Activated CD4-positive, alpha-beta T cell treated with anti-CD3 and anti-CD28 coated beads for 4 hours (primary cell): Measurements from ENCODE around the gene PKNOX1.
"Not testable (repeated sequence)": the region's sequence is repeated elsewhere in the genome, so short reads cannot be mapped to it uniquely, and the experiment has no call there.

Experiments used
- DNase-seq, 2 donors: peaks; one replicate each; pipeline ENCODE4 v3.0.0-alpha.2; 2020

PKNOX1 gene

GRCh38 chr21:42973991-42974831 lies at the start of gene PKNOX1:
PKNOX1 (plus strand) TSS chr21:42974562; CDS start chr21:43004382, 29,820 bp downstream.
- DNase-seq = peak; percentile 99 to 100

DNA sequence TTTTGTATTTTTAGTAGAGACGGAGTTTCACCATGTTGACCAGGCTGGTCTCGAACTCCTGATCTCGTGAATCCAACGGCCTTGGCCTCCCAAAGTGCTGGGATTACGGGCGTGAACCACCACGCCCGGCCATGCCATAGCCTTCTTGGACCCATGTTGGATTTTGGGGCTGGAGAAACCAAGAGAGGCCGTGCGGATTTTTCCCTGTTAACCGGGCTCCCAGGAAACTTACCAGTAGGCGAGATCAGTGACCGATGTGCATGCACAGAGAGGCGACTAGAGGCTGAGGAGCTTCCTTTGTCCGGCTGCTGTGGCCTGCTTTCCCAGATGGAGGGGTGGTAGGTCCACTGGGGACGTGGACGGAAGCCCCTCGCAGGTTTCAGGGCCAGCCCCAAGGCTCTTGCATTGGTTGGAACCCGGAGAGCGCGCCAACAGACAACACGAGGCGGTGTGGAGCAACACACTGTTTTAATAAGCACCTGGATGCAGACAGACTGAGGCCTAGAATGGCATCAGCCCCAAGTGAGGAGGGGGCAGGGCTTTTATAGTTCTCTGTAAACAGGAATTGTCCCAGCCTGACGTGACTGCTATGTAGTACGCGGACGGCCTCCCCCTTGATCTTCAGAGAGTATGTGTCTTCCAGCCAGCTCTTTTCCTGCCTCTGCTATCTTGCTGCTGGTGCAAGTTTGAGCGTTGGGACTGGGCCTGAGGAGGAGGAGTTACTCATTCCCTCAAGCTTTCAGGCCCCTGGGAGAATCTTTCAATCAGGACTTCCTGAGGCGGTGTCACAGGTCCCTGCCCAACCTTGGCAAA lies 49.0 kb upstream of the PKNOX1 start, which contains the start of gene ERVH48-1:
Gene ERVH48-1 (minus strand): TSS at position 517 of the 813 bp plus-strand sequence. CDS start 6,624 bp downstream, outside the sequence.
- no peak for DNase-seq

GRCh38 chr21:42927474-42928200 lies 46.7 kb upstream of the PKNOX1 start:
- not testable (repeated sequence) for DNase-seq

- no peak for DNase-seq
These were observed 44.4 kb upstream of the PKNOX1 start for GRCh38 chr21:42929969-42930368.

GRCh38 chr21:42931560-42932235 lies 42.7 kb upstream of the PKNOX1 start:
- no peak for DNase-seq

DNA sequence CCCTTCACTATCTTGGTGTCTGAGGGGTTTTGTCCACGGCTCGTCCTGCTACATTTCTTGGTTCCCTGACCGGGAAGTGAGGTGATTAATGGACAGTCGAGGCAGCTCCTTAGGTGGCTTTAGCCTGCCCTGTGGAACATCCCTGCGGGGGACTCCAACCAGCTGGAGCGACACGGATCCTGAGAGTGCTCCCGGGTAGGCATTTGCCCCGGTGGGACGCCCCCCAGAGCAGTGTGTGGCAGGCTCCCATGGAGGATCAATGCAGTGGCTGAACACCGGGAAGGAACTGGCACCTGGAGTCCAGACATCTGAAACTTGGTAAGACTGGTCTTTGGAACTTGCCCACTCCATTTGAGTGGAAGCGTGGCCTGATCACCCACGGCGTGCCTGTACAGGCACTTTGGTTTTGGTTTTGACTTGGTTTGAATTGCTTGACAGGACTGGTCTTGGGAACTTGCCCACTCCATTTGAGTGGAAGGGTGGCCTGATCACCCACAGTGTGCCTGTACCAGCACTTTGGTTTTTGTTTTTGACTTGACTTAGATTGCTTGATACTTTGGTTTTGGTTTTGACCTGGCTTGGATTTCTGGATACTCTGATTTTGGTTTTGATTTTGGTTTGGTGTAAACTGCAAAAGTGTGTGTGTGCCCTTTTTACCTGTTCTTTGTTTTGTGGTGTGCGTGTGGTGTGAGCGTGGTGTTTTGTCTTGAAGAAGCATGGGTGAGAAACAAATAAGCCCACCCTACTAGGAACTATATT lies 41.8 kb upstream of the PKNOX1 start:
- not testable (repeated sequence) for DNase-seq

- DNase-seq = not testable (repeated sequence)
These were observed 41.0 kb upstream of the PKNOX1 start for GRCh38 chr21:42933137-42933970.

- DNase-seq = not testable (repeated sequence)
These were observed 40.4 kb upstream of the PKNOX1 start for GRCh38 chr21:42933973-42934372.

DNA sequence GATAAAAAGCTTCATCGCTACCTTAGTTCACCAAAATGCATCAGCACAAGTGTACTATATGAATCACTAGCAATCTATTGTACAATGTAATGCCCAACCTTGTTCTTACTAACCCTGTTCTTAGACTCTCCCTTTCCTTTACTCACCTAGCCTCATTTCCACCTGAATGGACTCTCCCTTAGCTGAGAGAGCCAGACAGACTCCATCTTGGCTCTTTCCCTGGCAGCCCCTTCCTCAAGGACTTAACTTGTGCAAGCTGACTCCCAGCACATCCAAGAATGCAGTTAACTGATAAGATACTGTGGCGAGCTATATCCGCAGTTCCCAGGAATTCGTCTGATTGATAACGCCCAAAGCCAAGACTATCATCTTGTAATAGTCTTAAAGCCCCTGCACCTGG lies 38.0 kb upstream of the PKNOX1 start:
- not testable (repeated sequence) for DNase-seq

GRCh38 chr21:42937034-42937940 lies 37.1 kb upstream of the PKNOX1 start:
- DNase-seq = not testable (repeated sequence)

- DNase-seq = no peak
These were observed 36.3 kb upstream of the PKNOX1 start for GRCh38 chr21:42937960-42938605.

- not testable (repeated sequence) for DNase-seq
These were observed 35.8 kb upstream of the PKNOX1 start for GRCh38 chr21:42938606-42938995.

- DNase-seq = no peak
These were observed 34.6 kb upstream of the PKNOX1 start for GRCh38 chr21:42939582-42940413.

GRCh38 chr21:42941696-42942085 lies 32.7 kb upstream of the PKNOX1 start:
- DNase-seq = no peak

GRCh38 chr21:42942244-42942643 lies 32.1 kb upstream of the PKNOX1 start:
- no peak for DNase-seq

DNA sequence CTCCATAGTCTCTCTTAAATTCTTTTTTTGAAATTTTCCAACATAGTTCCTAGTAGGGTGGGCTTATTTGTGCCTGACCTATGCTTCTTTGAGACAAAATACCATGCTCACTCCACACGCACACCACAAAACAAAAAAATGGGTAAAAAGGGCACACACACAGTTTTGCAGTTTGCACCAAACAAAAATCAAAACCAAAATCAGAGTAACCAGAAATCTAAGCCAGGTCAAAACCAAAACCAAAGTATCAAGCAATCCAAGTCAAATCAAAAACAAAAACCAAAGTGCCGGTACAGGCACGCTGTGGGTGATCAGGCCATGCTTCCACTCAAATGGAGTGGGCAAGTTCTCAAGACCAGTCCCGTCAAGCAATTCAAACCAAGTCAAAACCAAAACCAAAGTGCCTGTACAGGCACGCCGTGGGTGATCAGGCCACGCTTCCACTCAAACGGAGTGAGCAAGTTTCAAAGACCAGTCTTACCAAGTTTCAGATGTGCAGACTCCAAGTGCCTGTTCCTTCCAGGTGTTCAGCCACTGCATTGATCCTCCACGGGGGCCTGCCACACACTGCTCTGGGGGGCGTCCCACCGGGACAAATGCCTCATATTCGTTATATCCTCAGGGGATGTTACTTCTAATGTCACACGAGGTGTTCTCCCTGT lies 25.1 kb upstream of the PKNOX1 start:
- DNase-seq = not testable (repeated sequence)

- DNase-seq = not testable (repeated sequence)
These were observed 23.2 kb upstream of the PKNOX1 start for GRCh38 chr21:42951193-42951592.
